Measurements from ENCODE around the gene CLDN24.

GRCh38 chr4:183333983-183334382 is 11.8 kb upstream of the CLDN24 start:
- no peak for TF ChIP-seq CTCF (IDR thresholded peaks at IDR 0.05; ENCODE audit: insufficient read depth, low read length, poor library complexity, severe bottlenecking)
- TF ChIP-seq EZH2phosphoT487 (conservative IDR thresholded peaks at IDR 0.05; ENCODE audit: low read length): no peak

Measured in SU-DHL-6 (cell line).